ENCODE measurements around the gene PKP1. TPM values are rescaled to one million over a fixed set of nuclear protein-coding genes. Genes with fewer than 3 reads are reported as not detected.

PKP1 gene
- total RNA-seq, 8 experiments from 2014 or later: 0.21 to 1.8 (median 0.51) TPM; not detected in 2

DNA sequence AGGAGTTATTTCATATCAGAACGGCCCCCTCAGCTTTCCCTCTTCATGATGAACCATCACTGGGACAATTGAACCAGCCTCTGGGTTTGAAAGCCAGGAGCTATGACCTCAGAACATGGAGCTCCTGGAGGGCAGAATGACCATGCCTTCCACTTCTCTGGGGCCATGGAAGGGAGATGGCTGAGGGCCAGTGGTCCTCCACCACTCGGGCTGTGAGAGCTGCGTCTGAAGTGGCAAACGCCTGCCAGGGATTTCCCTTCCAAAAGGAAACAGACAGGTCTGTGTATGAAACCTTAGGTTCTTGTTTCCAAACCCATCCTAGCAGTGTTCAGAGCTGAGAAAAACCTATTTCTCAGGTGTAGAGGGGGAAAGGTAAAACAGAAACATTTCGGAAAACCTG is 22.5 kb downstream of the PKP1 start:
- 55 to 100% (median 89%) methylated on average over 1 to 5 of the region's 5 CpGs; no CpG with 5 or more reads in 4 of the 10 experiments for WGBS, 10 experiments
- Histone ChIP-seq H3K4me3 (no peak overlapping the region), H3K27ac (no peak overlapping the region), H3K4me1 (replicated peaks in 1 of 2) (peaks cover 8 to 20% of the 10 kb centered on the region in 2 donors)
- no peak for ATAC-seq (replicated peaks in 6 of 8)
- in situ Hi-C loops (cut with MboI; ENCODE audit: low pct_unique_long_range_greater_than_20kb in 2 of 9, low sequenced_read_pairs in 9 of 9, unreplicated experiment in 9 of 9): no loop called here

DNA sequence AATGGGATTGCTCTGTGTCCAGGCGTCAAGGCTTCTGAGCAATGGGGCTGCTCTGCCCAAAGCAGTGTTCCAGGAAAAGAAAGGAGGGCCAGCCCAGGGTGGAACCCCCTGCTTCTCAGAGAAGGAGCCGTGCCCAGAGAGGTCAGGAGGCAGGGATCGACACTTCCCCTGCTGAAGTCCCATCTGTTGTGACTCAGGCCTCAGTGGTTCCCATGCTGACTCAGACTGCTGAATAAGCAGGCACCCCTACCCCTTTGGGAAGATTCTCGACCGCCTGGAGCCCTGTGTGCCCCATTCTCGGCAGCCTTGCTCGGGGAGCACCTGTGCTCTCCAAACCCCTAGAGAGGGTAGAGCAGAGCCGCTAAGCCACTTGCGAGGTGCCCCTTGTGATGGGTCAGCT is 23.9 kb downstream of the PKP1 start:
- peak in 2 of 8 experiments; percentile 27 to 41 for ATAC-seq (replicated peaks in 6 of 8)
- Histone ChIP-seq H3K4me1 (replicated peaks in 1 of 2) (peaks cover 8 to 20% of the 10 kb centered on the region in 2 donors), H3K27ac (no peak overlapping the region), H3K4me3 (no peak overlapping the region)
- WGBS, 10 experiments: 50 to 83% (median 80%) methylated on average over 1 to 5 of the region's 9 CpGs; no CpG with 5 or more reads in 5 of the 10 experiments
- in situ Hi-C loops (cut with MboI; ENCODE audit: low pct_unique_long_range_greater_than_20kb in 2 of 9, low sequenced_read_pairs in 9 of 9, unreplicated experiment in 9 of 9): no loop called here

DNA sequence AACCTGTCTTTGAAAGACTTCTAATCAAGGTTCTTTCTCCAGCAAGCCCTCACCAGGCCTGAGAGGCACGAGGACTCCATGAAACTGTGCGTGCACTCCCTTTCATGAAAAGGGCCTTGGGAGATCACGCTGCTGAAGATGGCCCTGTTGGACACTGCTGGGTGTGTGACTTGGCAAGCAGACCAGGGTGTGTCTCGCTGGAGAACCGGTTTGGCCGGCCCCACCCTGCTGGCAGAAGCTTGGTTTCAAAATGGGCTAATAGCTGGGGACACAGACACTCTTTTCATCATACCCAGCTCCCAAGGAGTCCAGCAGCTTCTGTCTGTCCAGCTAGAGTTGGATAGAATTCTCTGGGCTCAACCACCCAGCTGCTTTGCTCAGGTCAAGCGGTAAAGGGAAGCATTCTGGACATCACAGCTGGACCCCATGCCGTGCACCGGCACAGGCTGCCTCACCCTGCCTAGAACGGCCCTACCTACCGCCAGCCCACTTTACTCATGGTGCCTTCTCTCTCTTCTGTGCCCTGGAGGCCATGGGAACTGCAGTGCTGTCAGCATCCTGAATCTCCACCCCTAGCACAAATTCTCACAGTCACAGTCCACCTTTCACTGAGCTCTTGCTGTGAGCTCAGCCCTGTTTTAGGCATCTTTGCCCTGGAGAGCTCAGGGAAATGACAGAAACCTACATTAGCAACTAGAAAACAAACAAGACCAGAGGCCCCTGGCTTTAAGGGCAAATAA is 24.6 kb downstream of the PKP1 start:
- Histone ChIP-seq H3K4me3 (no peak overlapping the region), H3K4me1 (replicated peaks in 1 of 2) (peaks cover 8 to 20% of the 10 kb centered on the region in 2 donors), H3K27ac (peak overlapping the region in 1 of 2 donors; percentile 24)
- 52 to 86% (median 72%) methylated on average over 2 to 9 of the region's 11 CpGs; no CpG with 5 or more reads in 4 of the 10 experiments for WGBS, 10 experiments
- ATAC-seq (replicated peaks in 6 of 8): peak in 4 of 8 experiments; percentile 8 to 34 (median 26)
- in situ Hi-C loops (cut with MboI; ENCODE audit: low pct_unique_long_range_greater_than_20kb in 2 of 9, low sequenced_read_pairs in 9 of 9, unreplicated experiment in 9 of 9): no loop called here

DNA sequence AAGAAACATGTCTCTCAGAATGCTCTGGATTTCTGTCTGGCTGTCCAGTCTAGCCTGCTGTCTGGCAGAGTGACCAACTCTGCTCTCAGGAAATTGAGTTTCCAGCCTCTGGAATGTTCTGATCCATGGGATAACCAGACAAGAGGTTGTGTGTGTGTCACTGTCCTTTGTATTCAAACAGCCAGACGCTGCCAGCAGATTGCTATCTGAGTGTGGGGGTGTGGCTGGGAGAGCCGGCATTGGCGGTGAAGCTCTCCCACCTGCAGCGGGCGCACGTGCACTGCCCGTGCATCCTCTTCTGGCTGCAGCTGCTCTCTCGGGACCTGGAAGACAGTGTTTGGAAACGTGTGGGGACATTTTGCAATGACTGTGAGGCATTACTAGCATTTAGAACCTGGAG is 26.1 kb downstream of the PKP1 start:
- H3K4me3 ChIP-seq: no peak overlapping the region
- ATAC-seq (replicated peaks in 6 of 8): peak in 6 of 8 experiments; percentile 17 to 99 (median 98)
- in situ Hi-C loops (cut with MboI; ENCODE audit: low pct_unique_long_range_greater_than_20kb in 2 of 9, low sequenced_read_pairs in 9 of 9, unreplicated experiment in 9 of 9): no loop called here
- peaks cover 8 to 20% of the 10 kb centered on the region in 2 donors for H3K4me1 ChIP-seq (replicated peaks in 1 of 2)
- no peak overlapping the region for H3K27ac ChIP-seq
- 0 to 90% (median 7%) methylated on average over 1 to 8 of the region's 9 CpGs; no CpG with 5 or more reads in 3 of the 10 experiments for WGBS, 10 experiments

DNA sequence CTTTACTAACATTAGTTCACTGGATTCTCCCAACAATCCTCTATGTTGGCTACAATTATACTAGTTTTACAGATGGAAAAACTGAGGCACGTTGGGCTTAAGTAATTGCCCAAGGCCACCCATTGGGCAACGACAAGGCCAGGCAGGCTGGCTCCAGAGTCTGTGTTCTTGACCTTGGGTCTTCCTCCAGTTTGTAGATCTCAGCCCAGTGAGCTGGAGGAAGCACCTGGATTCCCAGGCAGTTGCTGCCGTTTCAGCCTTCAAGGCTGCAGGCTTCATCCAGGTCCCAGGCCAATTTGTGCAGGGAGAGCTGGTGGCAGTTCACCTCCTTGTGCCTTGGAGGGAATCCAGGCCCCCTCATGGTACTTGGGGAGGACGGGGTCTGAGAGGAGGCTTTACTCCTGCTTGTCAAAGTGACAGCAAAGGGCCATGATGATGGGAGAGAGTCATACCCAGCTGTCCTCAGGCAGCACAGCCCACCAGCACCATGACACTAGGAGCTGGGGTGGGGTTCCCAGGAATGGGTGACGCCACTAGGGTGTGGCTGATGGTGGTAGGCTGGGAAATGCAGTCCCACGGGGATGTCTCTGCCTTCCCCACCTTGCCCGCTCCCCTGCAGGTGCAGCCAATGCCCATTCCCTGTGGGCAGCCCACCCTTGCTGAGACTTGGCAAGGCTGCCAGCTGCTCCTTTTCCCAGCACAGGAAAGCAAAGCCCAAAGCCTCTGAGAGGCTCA is 27.1 kb downstream of the PKP1 start:
- ATAC-seq (replicated peaks in 6 of 8): peak in 3 of 8 experiments; percentile 28 to 46 (median 42)
- Histone ChIP-seq H3K27ac (no peak overlapping the region), H3K4me3 (no peak overlapping the region), H3K4me1 (replicated peaks in 1 of 2) (peaks cover 8 to 20% of the 10 kb centered on the region in 2 donors)
- in situ Hi-C loops (cut with MboI; ENCODE audit: low pct_unique_long_range_greater_than_20kb in 2 of 9, low sequenced_read_pairs in 9 of 9, unreplicated experiment in 9 of 9): no loop called here
- 25 to 100% (median 52%) methylated on average over 1 to 5 of the region's 7 CpGs; no CpG with 5 or more reads in 2 of the 10 experiments for WGBS, 10 experiments

DNA sequence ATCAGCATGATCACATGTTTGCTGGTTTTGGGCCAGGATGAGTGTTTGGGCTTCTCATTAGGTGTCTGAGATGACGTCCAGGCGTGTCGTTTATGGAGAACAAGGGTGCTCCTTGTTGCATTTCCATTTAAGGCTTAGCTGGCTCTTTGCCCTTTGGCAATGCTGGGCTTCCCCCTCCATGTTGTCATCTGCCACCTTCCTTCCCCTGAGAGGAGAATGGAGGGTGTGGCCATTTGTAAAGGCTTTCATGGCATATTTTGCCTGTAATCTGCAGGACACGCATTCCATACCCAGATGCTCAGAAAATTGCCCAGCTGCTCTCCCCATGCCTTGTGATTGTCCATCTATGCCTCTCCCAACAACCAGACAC is 27.7 kb downstream of the PKP1 start:
- peak in 3 of 8 experiments; percentile 52 to 86 (median 52) for ATAC-seq (replicated peaks in 6 of 8)
- 0 to 100% (median 88%) methylated on average over 1 to 4 of the region's 4 CpGs; no CpG with 5 or more reads in 4 of the 10 experiments for WGBS, 10 experiments
- Histone ChIP-seq H3K4me3 (no peak overlapping the region), H3K27ac (no peak overlapping the region), H3K4me1 (replicated peaks in 1 of 2) (peaks cover 8 to 20% of the 10 kb centered on the region in 2 donors)
- in situ Hi-C loops (cut with MboI; ENCODE audit: low pct_unique_long_range_greater_than_20kb in 2 of 9, low sequenced_read_pairs in 9 of 9, unreplicated experiment in 9 of 9): no loop called here

DNA sequence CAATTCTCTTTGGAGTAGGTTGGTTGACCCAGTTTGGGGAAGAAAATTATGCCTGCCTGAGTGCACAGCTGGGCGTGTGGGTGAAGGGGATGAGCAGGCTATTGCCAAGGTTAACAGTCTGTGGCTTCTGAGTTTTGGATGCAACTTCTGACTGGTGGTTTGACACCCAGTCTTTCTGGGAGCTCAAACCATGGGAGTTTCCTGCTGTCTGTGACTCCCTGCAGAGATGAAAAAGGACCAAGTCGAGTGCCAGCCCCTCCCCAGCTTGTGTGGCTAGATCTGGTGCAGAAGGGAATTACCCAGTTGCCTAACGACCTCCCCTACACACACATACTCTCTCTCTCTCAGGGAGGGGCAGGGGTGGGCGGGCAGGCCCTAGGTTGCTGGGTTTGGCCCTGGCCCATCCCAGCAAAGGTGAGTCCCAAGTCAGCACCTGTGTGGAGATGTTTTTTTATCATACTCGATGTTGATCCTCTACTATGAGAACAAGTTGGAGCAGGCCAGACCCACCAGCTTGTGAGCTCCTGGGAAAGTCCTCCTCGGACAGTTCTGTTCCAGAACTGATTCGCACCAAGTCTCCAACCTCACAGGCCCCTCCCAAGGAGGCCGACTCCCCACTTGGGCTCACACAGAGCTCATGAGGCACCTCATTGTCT is 28.2 kb downstream of the PKP1 start:
- peak in 2 of 8 experiments; percentile 1 to 2 for ATAC-seq (replicated peaks in 6 of 8)
- Histone ChIP-seq H3K4me3 (no peak overlapping the region), H3K4me1 (replicated peaks in 1 of 2) (peaks cover 8 to 20% of the 10 kb centered on the region in 2 donors), H3K27ac (no peak overlapping the region)
- in situ Hi-C loops (cut with MboI; ENCODE audit: low pct_unique_long_range_greater_than_20kb in 2 of 9, low sequenced_read_pairs in 9 of 9, unreplicated experiment in 9 of 9): no loop called here
- 10 to 100% (median 53%) methylated on average over 1 to 5 of the region's 8 CpGs; no CpG with 5 or more reads in 4 of the 10 experiments for WGBS, 10 experiments

DNA sequence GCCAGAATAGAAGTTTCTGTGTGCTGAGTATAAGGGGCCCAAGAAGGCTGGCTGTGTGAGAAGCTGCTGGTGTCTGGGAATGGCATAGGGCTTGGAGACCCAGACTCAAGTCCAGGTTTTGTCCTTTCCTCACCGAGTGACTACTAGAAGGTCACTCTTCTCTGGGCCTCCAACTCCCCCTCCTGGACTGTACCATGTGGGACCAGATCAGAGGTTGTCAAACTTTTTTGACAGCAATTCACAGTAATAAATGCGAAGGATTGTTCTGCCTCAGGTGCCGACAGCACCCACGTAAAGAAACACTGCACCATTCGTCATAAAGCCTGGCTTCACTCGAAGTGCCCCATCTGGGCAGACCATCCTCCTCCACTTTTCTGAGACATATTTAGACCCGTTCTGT is 29.0 kb downstream of the PKP1 start:
- Histone ChIP-seq H3K4me3 (no peak overlapping the region), H3K27ac (no peak overlapping the region), H3K4me1 (replicated peaks in 1 of 2) (peaks cover 8 to 20% of the 10 kb centered on the region in 2 donors)
- in situ Hi-C loops (cut with MboI; ENCODE audit: low pct_unique_long_range_greater_than_20kb in 2 of 9, low sequenced_read_pairs in 9 of 9, unreplicated experiment in 9 of 9): no loop called here
- no peak for ATAC-seq (replicated peaks in 6 of 8)
- WGBS, 10 experiments: 57 to 100% (median 84%) methylated on average over 2 to 7 of the region's 7 CpGs; no CpG with 5 or more reads in 2 of the 10 experiments

DNA sequence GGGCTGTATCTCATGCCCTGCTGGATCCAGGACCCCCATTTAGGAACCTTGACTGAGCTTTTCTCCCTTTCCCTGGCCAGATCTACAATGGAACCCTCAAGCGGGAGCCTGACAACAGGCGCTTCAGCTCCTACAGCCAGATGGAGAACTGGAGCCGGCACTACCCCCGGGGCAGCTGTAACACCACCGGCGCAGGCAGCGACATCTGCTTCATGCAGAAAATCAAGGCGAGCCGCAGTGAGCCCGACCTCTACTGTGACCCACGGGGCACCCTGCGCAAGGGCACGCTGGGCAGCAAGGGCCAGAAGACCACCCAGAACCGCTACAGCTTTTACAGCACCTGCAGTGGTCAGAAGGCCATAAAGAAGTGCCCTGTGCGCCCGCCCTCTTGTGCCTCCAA is 29.8 kb downstream of the PKP1 start:
- in situ Hi-C loops (cut with MboI; ENCODE audit: low pct_unique_long_range_greater_than_20kb in 2 of 9, low sequenced_read_pairs in 9 of 9, unreplicated experiment in 9 of 9): no loop called here
- H3K27ac ChIP-seq: no peak overlapping the region
- H3K4me1 ChIP-seq (replicated peaks in 1 of 2): peaks cover 8 to 19% of the 10 kb centered on the region in 2 donors
- ATAC-seq (replicated peaks in 6 of 8): no peak
- no peak overlapping the region for H3K4me3 ChIP-seq
- WGBS, 10 experiments: 76 to 100% (median 100%) methylated on average over 1 to 11 of the region's 16 CpGs; no CpG with 5 or more reads in 5 of the 10 experiments

DNA sequence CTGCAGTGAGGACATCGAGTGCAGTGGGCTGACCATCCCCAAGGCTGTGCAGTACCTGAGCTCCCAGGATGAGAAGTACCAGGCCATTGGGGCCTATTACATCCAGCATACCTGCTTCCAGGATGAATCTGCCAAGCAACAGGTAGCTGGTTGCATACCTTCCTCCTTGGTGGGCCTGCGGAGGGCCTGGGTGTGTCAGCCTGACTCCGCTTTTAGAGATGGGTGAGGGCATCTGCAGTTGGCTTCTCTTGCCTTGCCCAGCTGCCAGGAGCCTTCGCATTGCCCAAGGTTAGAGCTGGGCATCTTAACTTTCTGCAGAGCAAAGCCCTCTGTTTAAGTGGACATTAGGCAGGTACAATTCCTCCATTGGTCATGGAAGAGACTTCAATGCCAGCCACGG is 33.2 kb downstream of the PKP1 start:
- in situ Hi-C loops (cut with MboI; ENCODE audit: low pct_unique_long_range_greater_than_20kb in 2 of 9, low sequenced_read_pairs in 9 of 9, unreplicated experiment in 9 of 9): no loop called here
- H3K4me1 ChIP-seq (replicated peaks in 1 of 2): no peaks in the 10 kb centered on the region
- no peak overlapping the region for H3K4me3 ChIP-seq
- no peak for ATAC-seq (replicated peaks in 6 of 8)
- no peak overlapping the region for H3K27ac ChIP-seq
- WGBS, 10 experiments: 59 to 100% (median 73%) methylated on average over 1 to 3 of the region's 5 CpGs; no CpG with 5 or more reads in 4 of the 10 experiments

DNA sequence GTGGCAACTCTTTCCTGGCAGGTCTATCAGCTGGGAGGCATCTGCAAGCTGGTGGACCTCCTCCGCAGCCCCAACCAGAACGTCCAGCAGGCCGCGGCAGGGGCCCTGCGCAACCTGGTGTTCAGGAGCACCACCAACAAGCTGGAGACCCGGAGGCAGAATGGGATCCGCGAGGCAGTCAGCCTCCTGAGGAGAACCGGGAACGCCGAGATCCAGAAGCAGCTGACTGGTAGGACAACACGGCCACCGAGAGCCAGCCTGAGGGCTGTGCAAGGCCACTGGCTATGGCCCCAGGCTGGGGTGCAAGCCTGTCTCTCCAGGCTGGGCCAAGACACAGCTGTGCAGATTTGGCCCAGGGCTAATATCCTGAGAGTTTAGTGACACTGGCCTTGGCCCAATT is 34.2 kb downstream of the PKP1 start:
- H3K4me3 ChIP-seq: no peak overlapping the region
- no peak overlapping the region for H3K27ac ChIP-seq
- in situ Hi-C loops (cut with MboI; ENCODE audit: low pct_unique_long_range_greater_than_20kb in 2 of 9, low sequenced_read_pairs in 9 of 9, unreplicated experiment in 9 of 9): no loop called here
- ATAC-seq (replicated peaks in 6 of 8): no peak
- no peaks in the 10 kb centered on the region for H3K4me1 ChIP-seq (replicated peaks in 1 of 2)
- 87 to 91% (median 89%) methylated on average over 7 to 13 of the region's 13 CpGs; no CpG with 5 or more reads in 7 of the 10 experiments for WGBS, 10 experiments

DNA sequence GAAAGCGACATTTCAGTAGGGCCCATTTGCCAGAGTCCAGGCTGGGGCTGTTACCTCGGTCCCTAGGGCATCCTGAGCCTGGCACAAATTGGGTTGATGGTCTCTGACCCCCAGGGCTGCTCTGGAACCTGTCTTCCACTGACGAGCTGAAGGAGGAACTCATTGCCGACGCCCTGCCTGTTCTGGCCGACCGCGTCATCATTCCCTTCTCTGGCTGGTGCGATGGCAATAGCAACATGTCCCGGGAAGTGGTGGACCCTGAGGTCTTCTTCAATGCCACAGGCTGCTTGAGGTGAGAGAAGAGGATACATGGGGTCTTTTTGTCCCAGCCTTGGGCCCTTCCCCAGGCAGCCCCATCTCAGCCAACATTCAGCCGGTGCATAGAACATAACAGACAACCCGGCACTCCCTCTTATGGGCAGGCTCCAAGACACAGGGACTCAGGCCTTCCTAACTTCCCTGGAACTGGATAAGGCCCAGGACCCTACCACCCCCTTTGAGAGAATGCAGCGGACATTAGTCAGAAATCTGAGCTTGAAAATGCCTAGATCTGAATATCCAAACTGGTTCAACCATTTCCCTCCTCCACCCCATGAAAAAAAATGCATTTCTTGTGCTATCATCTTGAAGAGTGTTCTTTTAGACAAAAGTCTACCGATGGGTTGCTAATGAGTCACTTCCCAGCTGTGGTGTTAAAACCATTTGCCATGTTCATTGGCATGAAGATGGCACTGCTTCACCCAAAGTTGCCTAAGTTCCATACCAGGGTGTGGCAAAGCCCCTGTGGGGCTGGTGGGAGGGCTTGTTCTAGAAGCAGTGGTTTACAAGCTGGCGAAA is 35.4 kb downstream of the PKP1 start:
- in situ Hi-C loops (cut with MboI; ENCODE audit: low pct_unique_long_range_greater_than_20kb in 2 of 9, low sequenced_read_pairs in 9 of 9, unreplicated experiment in 9 of 9): no loop called here
- ATAC-seq (replicated peaks in 6 of 8): no peak
- Histone ChIP-seq H3K4me3 (no peak overlapping the region), H3K27ac (no peak overlapping the region), H3K4me1 (replicated peaks in 1 of 2) (no peaks in the 10 kb centered on the region)
- WGBS, 10 experiments: 63 to 100% (median 74%) methylated on average over 1 to 12 of the region's 15 CpGs; no CpG with 5 or more reads in 1 of the 10 experiments
